Measurements from ENCODE around the gene SOCS3.

Gene SOCS3

GRCh38 chr17:78401246-78401645 lies 41.4 kb upstream of the SOCS3 start:
- no peak for TF ChIP-seq EZH2phosphoT487 (IDR thresholded peaks at IDR 0.05; ENCODE audit: low read depth)
- TF ChIP-seq CTCF (IDR thresholded peaks at IDR 0.05; ENCODE audit: low read depth, low read length), result no peak
- H3K27ac ChIP-seq (ENCODE audit: low read length), result no peak overlapping the region
- H3K27me3 ChIP-seq (ENCODE audit: low read depth, low read length), result no peaks in the 10 kb centered on the region
- no peak overlapping the region for H3K4me2 ChIP-seq (ENCODE audit: low read length)
- no peaks in the 10 kb centered on the region for H3K9me3 ChIP-seq (ENCODE audit: insufficient read depth, low read length)
- peaks cover 75% of the 10 kb centered on the region for H3K36me3 ChIP-seq (replicated peaks; ENCODE audit: low read depth, low read length)
- peaks cover 72% of the 10 kb centered on the region for H3K79me2 ChIP-seq (ENCODE audit: low read length)
- no peak overlapping the region for H3K4me3 ChIP-seq (ENCODE audit: low read length)
- no peak overlapping the region for H2AFZ ChIP-seq (ENCODE audit: low read depth, low read length)
- no peak overlapping the region for H3K9ac ChIP-seq (ENCODE audit: low read length)
- H4K20me1 ChIP-seq (ENCODE audit: insufficient read depth, low read length), result peaks cover 69% of the 10 kb centered on the region
- no peaks in the 10 kb centered on the region for H3K4me1 ChIP-seq (ENCODE audit: low read length)

DNA sequence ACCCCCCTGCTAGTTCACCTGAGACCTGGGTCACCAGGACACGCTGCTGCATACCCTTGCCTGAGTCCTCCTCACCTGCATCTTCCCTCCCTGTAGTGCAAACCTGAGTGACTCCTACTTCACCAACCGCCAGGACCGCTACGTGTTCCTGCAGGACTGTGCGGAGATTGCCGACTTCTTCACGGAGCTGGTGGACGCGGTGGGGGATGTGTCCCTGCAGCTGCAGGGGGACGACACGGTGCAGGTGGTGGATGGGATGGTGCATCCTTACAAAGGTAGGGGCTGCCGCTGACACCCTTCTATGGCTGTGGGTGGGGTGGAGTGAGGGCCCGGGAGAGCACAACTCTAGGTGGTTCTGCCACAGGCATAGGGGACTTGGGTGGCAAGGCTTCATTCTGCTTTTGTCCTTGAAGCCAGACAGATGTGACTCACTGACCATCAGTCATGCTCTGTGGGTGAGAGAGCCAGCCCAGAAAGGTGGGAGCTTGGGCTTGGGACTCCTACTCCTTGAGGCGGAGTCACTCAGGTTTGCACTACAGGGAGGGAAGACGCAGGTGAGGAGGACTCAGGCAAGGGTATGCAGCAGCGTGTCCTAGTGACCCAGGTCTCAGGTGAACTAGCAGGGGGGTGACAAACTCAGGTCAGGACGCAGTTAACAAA lies 40.8 kb upstream of the SOCS3 start:
- Histone ChIP-seq H3K9me3 (ENCODE audit: insufficient read depth, low read length) (no peaks in the 10 kb centered on the region), H3K36me3 (replicated peaks; ENCODE audit: low read depth, low read length) (peaks cover 78% of the 10 kb centered on the region), H3K27ac (ENCODE audit: low read length) (no peak overlapping the region), H3K27me3 (ENCODE audit: low read depth, low read length) (no peaks in the 10 kb centered on the region), H3K4me3 (ENCODE audit: low read length) (no peak overlapping the region), H3K9ac (ENCODE audit: low read length) (no peak overlapping the region), H4K20me1 (ENCODE audit: insufficient read depth, low read length) (peaks cover 72% of the 10 kb centered on the region), H3K79me2 (ENCODE audit: low read length) (peaks cover 72% of the 10 kb centered on the region), H2AFZ (ENCODE audit: low read depth, low read length) (no peak overlapping the region), H3K4me1 (ENCODE audit: low read length) (no peaks in the 10 kb centered on the region), H3K4me2 (ENCODE audit: low read length) (no peak overlapping the region)
- TF ChIP-seq EZH2phosphoT487 (IDR thresholded peaks at IDR 0.05; ENCODE audit: low read depth) (no peak), CTCF (IDR thresholded peaks at IDR 0.05; ENCODE audit: low read depth, low read length) (no peak)

DNA sequence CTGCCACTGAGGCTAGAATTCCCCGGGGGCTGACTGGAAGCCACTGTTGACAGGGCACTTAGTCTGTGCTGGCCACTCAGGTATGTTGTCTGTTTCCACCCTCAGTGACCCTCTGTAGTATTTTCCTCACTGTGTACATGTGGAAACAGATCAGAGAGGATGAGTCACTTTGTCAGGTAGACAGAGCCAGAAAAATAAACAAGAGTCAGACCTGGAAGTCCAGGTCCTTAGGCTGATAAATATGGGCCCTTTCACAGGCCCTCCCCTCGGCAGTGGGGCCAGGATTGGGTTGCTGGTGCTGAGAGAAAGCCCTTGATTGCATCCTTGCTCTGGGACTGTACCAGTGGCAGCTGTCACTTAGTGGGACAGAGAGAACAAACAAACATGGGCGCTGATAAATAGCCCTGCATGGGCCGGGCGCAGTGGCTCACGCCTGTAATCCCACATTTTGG lies 39.8 kb upstream of the SOCS3 start:
- Histone ChIP-seq H3K79me2 (ENCODE audit: low read length) (peaks cover 73% of the 10 kb centered on the region), H3K27ac (ENCODE audit: low read length) (no peak overlapping the region), H3K4me2 (ENCODE audit: low read length) (no peak overlapping the region), H3K9ac (ENCODE audit: low read length) (no peak overlapping the region), H3K27me3 (ENCODE audit: low read depth, low read length) (no peaks in the 10 kb centered on the region), H4K20me1 (ENCODE audit: insufficient read depth, low read length) (peaks cover 73% of the 10 kb centered on the region), H3K36me3 (replicated peaks; ENCODE audit: low read depth, low read length) (peaks cover 81% of the 10 kb centered on the region), H2AFZ (ENCODE audit: low read depth, low read length) (no peak overlapping the region), H3K9me3 (ENCODE audit: insufficient read depth, low read length) (no peaks in the 10 kb centered on the region), H3K4me3 (ENCODE audit: low read length) (no peak overlapping the region), H3K4me1 (ENCODE audit: low read length) (no peaks in the 10 kb centered on the region)
- TF ChIP-seq CTCF (IDR thresholded peaks at IDR 0.05; ENCODE audit: low read depth, low read length), result no peak
- TF ChIP-seq EZH2phosphoT487 (IDR thresholded peaks at IDR 0.05; ENCODE audit: low read depth), result no peak

- no peak overlapping the region for H3K4me2 ChIP-seq (ENCODE audit: low read length)
- H3K79me2 ChIP-seq (ENCODE audit: low read length), result peaks cover 73% of the 10 kb centered on the region
- no peak overlapping the region for H2AFZ ChIP-seq (ENCODE audit: low read depth, low read length)
- TF ChIP-seq EZH2phosphoT487 (IDR thresholded peaks at IDR 0.05; ENCODE audit: low read depth) (no peak), CTCF (IDR thresholded peaks at IDR 0.05; ENCODE audit: low read depth, low read length) (no peak)
- H3K4me3 ChIP-seq (ENCODE audit: low read length), result no peak overlapping the region
- no peak overlapping the region for H3K9ac ChIP-seq (ENCODE audit: low read length)
- H3K27ac ChIP-seq (ENCODE audit: low read length), result no peak overlapping the region
- no peaks in the 10 kb centered on the region for H3K27me3 ChIP-seq (ENCODE audit: low read depth, low read length)
- no peaks in the 10 kb centered on the region for H3K4me1 ChIP-seq (ENCODE audit: low read length)
- peaks cover 73% of the 10 kb centered on the region for H4K20me1 ChIP-seq (ENCODE audit: insufficient read depth, low read length)
- H3K9me3 ChIP-seq (ENCODE audit: insufficient read depth, low read length), result no peaks in the 10 kb centered on the region
- H3K36me3 ChIP-seq (replicated peaks; ENCODE audit: low read depth, low read length), result peaks cover 80% of the 10 kb centered on the region
These were observed 39.3 kb upstream of the SOCS3 start for GRCh38 chr17:78399028-78399692.
